ENCODE data around the gene RAPGEF4. TPM values are rescaled to one million over a fixed set of nuclear protein-coding genes. Genes with fewer than 3 reads are reported as not detected.
A peak's percentile ranks its signal among the peaks of the same experiment; 100 is the strongest.

Gene RAPGEF4
- total and polyA plus RNA-seq, 2 of the 4 experiments (the other 2 are of a cell fraction) = 1.7 to 3.2 TPM

GRCh38 chr2:172783165-172783898 lies 47.7 kb downstream of the RAPGEF4 start:
- H3K4me3 ChIP-seq (ENCODE audit: insufficient read depth, low read depth, low read length) = no peak overlapping the region
- POLR2A ChIA-PET (ENCODE audit: unreplicated experiment) = no interaction called here
- no peaks in the 10 kb centered on the region for H3K9me3 ChIP-seq (ENCODE audit: control insufficient read depth, insufficient read depth, low read length)
- H3K14ac ChIP-seq (replicated peaks; ENCODE audit: low read depth, low read length) = peak overlapping the region; percentile 77
- peak overlapping the region; percentile 48 to 81 for H4K8ac ChIP-seq (ENCODE audit: low read depth in 2 of 2, low read length in 2 of 2)
- H2AK9ac ChIP-seq (replicated peaks; ENCODE audit: low read depth, low read length, poor library complexity) = peak overlapping the region; percentile 88
- peak overlapping the region; percentile 94 for H2AK5ac ChIP-seq (ENCODE audit: low read depth, low read length)
- no peaks in the 10 kb centered on the region for H3K27me3 ChIP-seq (ENCODE audit: control insufficient read depth, insufficient read depth, low read length)
- peak overlapping the region; percentile 28 for H3K56ac ChIP-seq (ENCODE audit: extremely low read depth, insufficient read depth, low read length)
- no TSS peak for BruUV-seq (replicated peaks)
- CTCF ChIA-PET = no interaction called here
- 52% methylated on average over 3 of the region's 9 CpGs; no CpG with 5 or more reads in 1 of the 2 experiments for WGBS, 2 experiments (ENCODE audit: extremely low coverage in 2 of 2, insufficient read length in 1 of 2)
- no peaks in the 10 kb centered on the region for H3K36me3 ChIP-seq (ENCODE audit: control insufficient read depth, insufficient read depth, low read length)
- ATAC-seq (ENCODE audit: low read depth) (peak; percentile 89), DNase-seq (no peak)
- peak overlapping the region; percentile 77 for H3K18ac ChIP-seq (ENCODE audit: low read depth, low read length)
- H4K5ac ChIP-seq (ENCODE audit: low read depth, low read length) = peak overlapping the region; percentile 29; the same call in 1 of the 2 replicates
- H3K4me2 ChIP-seq (ENCODE audit: low read depth, low read length) = peak overlapping the region; percentile 90
- peaks cover 4% of the 10 kb centered on the region for H3K9me1 ChIP-seq (ENCODE audit: insufficient read depth, low read length)
- peak overlapping the region; percentile 9; the same call in 1 of the 2 replicates for H3K9ac ChIP-seq (ENCODE audit: low read depth, low read length)
- peak overlapping the region; percentile 73 for H2BK20ac ChIP-seq (ENCODE audit: low read depth, low read length)
- H4K91ac ChIP-seq (ENCODE audit: insufficient read depth, low read depth, low read length) = peak overlapping the region; percentile 49
- H3K4me1 ChIP-seq (ENCODE audit: control insufficient read depth, insufficient read depth, low read length) = peaks cover 14% of the 10 kb centered on the region
- no peaks in the 10 kb centered on the region for H3K79me1 ChIP-seq (ENCODE audit: low read depth in 1 of 2, low read length in 2 of 2)
- peak overlapping the region; percentile 44 for H3K27ac ChIP-seq (ENCODE audit: insufficient read depth, low read length)
- H3K23ac ChIP-seq (ENCODE audit: low read depth, low read length) = peak overlapping the region; percentile 50
- dilution Hi-C loops (cut with HindIII; ENCODE audit: low sequenced_read_pairs, unreplicated experiment) = no loop called here
- H2BK5ac ChIP-seq (ENCODE audit: low read depth, low read length, poor library complexity, severe bottlenecking) = peak overlapping the region; percentile 83
- H2BK15ac ChIP-seq (ENCODE audit: low read depth, low read length) = peak overlapping the region; percentile 72; the same call in 2 of the 3 replicates
- H4K20me1 ChIP-seq (ENCODE audit: insufficient read depth, low read length) = no peaks in the 10 kb centered on the region
- peak overlapping the region; percentile 80 for H2BK120ac ChIP-seq (ENCODE audit: low read depth, low read length)
- peak overlapping the region; percentile 75 for H2AFZ ChIP-seq (replicated peaks; ENCODE audit: low read length, poor library complexity)
- in situ Hi-C loops (cut with MboI; ENCODE audit: low sequenced_read_pairs) = no loop called here
- intact Hi-C loops (cut with micrococcal nuclease) = loop anchor here (5.0 kb wide), 2 partner anchors 71 to 191 kb away; no protein-coding TSS in a partner anchor
- H3K4ac ChIP-seq (ENCODE audit: low read depth, low read length) = peak overlapping the region; percentile 81
- TF ChIP-seq MAZ (IDR thresholded peaks at IDR 0.05; ENCODE audit: borderline replicate concordance, low read depth, low read length) (no peak), SMC3 (IDR thresholded peaks at IDR 0.05; ENCODE audit: low read depth, low read length) (no peak; the same call in 1 of the 2 replicates), POLR2A (IDR thresholded peaks at IDR 0.05; ENCODE audit: low read depth, low read length) (no peak), MXI1 (IDR thresholded peaks at IDR 0.05; ENCODE audit: borderline replicate concordance, low read depth, low read length) (peak; percentile 66; the same call in 1 of the 2 replicates), FOS (IDR thresholded peaks at IDR 0.05; ENCODE audit: low read depth, low read length) (no peak), RCOR1 (IDR thresholded peaks at IDR 0.05; ENCODE audit: insufficient replicate concordance, low read length) (peak; percentile 23), CHD1 (IDR thresholded peaks at IDR 0.05; ENCODE audit: low read depth, low read length) (no peak), NFE2L2 (IDR thresholded peaks at IDR 0.05; ENCODE audit: low read depth, low read length) (no peak), MAFK (IDR thresholded peaks at IDR 0.05; ENCODE audit: low read depth, low read length) (no peak), RAD21 (IDR thresholded peaks at IDR 0.05; ENCODE audit: low read length) (no peak), CEBPB (IDR thresholded peaks at IDR 0.05; ENCODE audit: low read depth, low read length) (no peak)
- TF ChIP-seq, protein P1, sequence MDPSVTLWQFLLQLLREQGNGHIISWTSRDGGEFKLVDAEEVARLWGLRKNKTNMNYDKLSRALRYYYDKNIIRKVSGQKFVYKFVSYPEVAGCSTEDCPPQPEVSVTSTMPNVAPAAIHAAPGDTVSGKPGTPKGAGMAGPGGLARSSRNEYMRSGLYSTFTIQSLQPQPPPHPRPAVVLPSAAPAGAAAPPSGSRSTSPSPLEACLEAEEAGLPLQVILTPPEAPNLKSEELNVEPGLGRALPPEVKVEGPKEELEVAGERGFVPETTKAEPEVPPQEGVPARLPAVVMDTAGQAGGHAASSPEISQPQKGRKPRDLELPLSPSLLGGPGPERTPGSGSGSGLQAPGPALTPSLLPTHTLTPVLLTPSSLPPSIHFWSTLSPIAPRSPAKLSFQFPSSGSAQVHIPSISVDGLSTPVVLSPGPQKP (IDR thresholded peaks at IDR 0.05; ENCODE audit: borderline replicate concordance, low read depth, low read length) = no peak
- TF ChIP-seq, protein P2, sequence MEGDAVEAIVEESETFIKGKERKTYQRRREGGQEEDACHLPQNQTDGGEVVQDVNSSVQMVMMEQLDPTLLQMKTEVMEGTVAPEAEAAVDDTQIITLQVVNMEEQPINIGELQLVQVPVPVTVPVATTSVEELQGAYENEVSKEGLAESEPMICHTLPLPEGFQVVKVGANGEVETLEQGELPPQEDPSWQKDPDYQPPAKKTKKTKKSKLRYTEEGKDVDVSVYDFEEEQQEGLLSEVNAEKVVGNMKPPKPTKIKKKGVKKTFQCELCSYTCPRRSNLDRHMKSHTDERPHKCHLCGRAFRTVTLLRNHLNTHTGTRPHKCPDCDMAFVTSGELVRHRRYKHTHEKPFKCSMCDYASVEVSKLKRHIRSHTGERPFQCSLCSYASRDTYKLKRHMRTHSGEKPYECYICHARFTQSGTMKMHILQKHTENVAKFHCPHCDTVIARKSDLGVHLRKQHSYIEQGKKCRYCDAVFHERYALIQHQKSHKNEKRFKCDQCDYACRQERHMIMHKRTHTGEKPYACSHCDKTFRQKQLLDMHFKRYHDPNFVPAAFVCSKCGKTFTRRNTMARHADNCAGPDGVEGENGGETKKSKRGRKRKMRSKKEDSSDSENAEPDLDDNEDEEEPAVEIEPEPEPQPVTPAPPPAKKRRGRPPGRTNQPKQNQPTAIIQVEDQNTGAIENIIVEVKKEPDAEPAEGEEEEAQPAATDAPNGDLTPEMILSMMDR (conservative IDR thresholded peaks at IDR 0.05; ENCODE audit: low read depth, low read length) = peak; percentile 22; the same call in 1 of the 2 replicates
- TF ChIP-seq, protein P3, sequence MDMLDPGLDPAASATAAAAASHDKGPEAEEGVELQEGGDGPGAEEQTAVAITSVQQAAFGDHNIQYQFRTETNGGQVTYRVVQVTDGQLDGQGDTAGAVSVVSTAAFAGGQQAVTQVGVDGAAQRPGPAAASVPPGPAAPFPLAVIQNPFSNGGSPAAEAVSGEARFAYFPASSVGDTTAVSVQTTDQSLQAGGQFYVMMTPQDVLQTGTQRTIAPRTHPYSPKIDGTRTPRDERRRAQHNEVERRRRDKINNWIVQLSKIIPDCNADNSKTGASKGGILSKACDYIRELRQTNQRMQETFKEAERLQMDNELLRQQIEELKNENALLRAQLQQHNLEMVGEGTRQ (IDR thresholded peaks at IDR 0.05; ENCODE audit: low read depth, low read length) = 0 out of 2 replicates have a peak, but pooled peaks have one; percentile 21

All from IMR-90 (cell line).